ENCODE results near the gene SV2C. TPM values are rescaled to one million over a fixed set of nuclear protein-coding genes. Genes with fewer than 3 reads are reported as not detected.
"Not testable (repeated sequence)": the region's sequence is repeated elsewhere in the genome, so short reads cannot be mapped to it uniquely, and the experiment has no call there.

SV2C gene
- total RNA-seq, 1 experiment from 2014 or later, result not detected

DNA sequence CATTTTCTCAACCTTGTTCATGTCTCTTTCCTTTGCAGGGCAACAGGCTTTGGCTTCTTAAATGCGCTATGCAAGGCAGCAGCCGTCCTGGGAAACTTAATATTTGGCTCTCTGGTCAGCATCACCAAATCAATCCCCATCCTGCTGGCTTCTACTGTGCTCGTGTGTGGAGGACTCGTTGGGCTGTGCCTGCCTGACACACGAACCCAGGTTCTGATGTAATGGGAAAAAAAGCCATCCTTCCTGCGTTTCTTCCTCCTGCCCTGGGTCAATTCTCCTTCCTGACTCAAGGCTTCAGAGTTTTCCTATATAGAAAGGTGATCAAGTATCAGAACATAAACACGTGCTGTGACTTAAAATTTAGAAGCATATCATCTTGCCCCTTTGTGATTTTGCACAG is 242.1 kb downstream of the SV2C start:
- no peaks in the 10 kb centered on the region for H3K36me3 ChIP-seq
- no peak for DNase-seq
- no peak overlapping the region for H3K4me3 ChIP-seq
- H3K4me1 ChIP-seq, result no peaks in the 10 kb centered on the region
- H3K27ac ChIP-seq, result no peak overlapping the region
- H3K9me3 ChIP-seq (replicated peaks), result no peaks in the 10 kb centered on the region
- peaks cover 10% of the 10 kb centered on the region; the same call in 1 of the 2 replicates for H3K27me3 ChIP-seq

DNA sequence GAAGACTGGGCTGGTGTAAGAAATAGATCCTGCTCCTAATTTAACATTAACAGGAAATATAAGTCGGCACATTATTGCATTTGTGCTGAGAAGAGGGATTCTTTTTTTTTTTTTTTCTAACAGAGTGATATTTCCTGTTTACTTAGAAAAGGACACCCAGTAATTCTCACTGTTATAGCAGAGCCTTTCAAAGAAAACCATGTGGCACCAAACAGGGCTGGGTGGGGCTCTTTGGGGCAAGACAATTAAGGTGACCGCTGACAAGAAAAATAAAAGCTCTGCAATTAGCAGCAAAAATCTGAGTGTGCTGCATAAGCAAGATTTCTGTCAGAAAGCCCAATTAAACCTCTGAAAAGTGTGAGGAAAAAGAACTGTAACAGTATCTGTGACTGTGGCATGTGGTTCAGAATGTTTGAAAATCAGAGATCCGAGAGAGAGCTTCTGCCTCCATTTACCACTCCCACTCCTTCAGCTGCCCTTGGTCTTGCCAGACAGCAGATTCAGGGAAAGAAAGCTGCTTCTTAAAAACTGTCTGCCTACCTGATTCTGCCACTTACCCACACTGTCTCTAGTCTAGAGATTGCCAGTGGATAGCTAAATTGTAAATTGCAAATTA is 242.8 kb downstream of the SV2C start:
- no peak for DNase-seq
- Histone ChIP-seq H3K27ac (no peak overlapping the region), H3K36me3 (no peaks in the 10 kb centered on the region), H3K27me3 (peaks cover 10% of the 10 kb centered on the region; the same call in 1 of the 2 replicates), H3K4me1 (no peaks in the 10 kb centered on the region), H3K9me3 (replicated peaks) (no peaks in the 10 kb centered on the region), H3K4me3 (no peak overlapping the region)

DNA sequence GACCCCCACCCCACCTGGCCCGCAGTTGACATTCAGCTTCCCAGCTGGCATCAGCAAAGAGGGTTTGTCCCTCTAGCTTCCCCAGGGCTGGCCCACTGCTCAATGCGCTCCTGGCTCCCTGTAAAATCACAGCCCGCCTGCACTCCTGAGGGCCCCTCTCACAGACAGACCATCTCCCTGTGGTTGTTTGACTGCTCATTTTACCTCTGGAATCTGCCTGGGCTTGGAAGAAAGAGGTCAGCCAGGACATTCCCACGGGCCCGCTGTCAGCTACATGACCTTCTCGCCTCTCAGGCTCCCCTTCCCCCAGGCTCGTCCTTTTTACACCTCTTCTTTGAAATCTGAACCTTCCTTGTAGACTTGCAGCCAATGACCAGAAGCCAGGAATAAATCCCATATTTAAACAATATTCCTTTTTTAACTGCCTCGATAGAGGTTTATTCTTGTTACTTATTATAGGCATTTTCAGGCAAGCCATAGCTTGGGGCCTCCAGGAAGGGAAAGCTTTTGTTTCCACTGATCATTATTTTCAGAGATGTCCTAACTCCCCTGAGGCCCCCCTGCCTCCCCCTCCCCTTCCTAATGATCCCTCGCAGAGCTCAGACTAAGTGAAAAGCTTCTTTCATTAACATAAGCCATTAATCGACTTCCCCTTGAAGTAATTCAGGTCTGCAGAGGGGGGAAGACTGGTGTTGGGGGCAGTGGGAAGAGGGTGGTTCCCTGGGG is 243.6 kb downstream of the SV2C start:
- Histone ChIP-seq H3K27me3 (peaks cover 10% of the 10 kb centered on the region; the same call in 1 of the 2 replicates), H3K4me3 (no peak overlapping the region), H3K9me3 (replicated peaks) (no peaks in the 10 kb centered on the region), H3K27ac (no peak overlapping the region), H3K4me1 (no peaks in the 10 kb centered on the region), H3K36me3 (no peaks in the 10 kb centered on the region)
- DNase-seq, result no peak

DNA sequence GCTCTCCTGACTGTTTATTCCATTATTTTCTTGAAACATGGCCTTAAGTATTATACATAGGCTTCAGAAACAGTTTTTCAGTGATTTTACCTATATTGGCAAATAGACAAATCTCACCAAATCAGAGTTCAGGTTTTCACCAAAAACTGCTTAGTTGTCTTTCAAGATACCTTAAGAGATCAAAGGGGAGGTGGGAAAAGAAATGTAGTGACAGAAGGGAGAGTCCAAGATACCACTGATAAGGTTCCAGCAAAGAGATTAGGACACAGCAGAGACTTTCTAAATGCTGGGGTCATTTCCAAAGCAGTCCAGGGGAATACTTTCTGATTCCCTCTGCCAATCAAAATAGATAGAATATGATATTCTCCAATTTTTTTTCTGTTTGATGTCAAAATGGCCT is 246.2 kb downstream of the SV2C start:
- no peaks in the 10 kb centered on the region for H3K9me3 ChIP-seq (replicated peaks)
- no peak for DNase-seq
- H3K4me1 ChIP-seq, result no peaks in the 10 kb centered on the region
- H3K4me3 ChIP-seq, result no peak overlapping the region
- no peak overlapping the region for H3K27ac ChIP-seq
- H3K27me3 ChIP-seq, result peaks cover 13% of the 10 kb centered on the region; the same call in 1 of the 2 replicates
- H3K36me3 ChIP-seq, result no peaks in the 10 kb centered on the region

DNA sequence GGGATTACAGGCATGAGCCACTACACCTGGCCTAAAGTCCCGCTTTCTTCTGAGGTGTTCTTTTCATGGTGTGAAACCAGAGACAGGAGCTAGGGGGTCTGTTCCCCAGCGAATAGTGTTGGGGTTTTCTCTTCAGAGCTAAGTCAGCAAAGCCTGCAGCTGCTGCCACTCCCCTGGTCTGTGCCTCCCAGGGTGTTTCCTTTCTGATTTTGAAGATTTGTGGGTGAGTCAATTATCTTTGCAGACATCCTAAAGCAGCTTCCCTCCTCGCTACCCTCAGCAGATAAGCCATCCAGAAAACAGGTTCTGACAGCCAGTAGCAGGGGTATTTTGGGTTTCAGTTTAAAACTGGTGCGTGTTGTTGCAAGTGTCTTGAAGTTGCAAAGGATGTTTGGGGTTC is 247.9 kb downstream of the SV2C start:
- no peak overlapping the region for H3K4me3 ChIP-seq
- DNase-seq, result no peak
- H3K4me1 ChIP-seq, result no peaks in the 10 kb centered on the region
- H3K9me3 ChIP-seq (replicated peaks), result no peaks in the 10 kb centered on the region
- H3K27ac ChIP-seq, result no peak overlapping the region
- peaks cover 13% of the 10 kb centered on the region; the same call in 1 of the 2 replicates for H3K27me3 ChIP-seq
- no peaks in the 10 kb centered on the region for H3K36me3 ChIP-seq

DNA sequence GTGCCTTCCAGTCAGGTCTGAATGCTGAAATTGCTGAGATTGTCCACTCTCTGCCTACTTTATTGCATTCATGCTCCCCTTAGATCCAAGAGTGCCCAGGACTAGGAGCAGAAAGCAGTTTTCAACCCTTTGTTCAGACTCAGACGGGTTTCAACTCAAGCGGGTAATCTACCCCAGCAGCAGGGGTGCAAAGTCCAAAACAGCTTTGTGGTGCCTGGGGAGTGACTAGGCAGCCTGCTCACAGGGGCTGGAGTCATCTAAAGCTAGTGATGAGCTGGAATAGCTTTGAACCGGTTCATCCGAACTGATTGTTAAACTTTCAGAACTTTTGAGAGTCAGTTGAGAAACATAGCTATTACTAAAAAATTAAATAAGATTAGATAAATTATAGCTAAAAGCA is 248.9 kb downstream of the SV2C start:
- Histone ChIP-seq H3K27ac (no peak overlapping the region), H3K4me3 (no peak overlapping the region), H3K36me3 (no peaks in the 10 kb centered on the region), H3K9me3 (replicated peaks) (no peaks in the 10 kb centered on the region), H3K27me3 (peaks cover 9% of the 10 kb centered on the region; the same call in 1 of the 2 replicates), H3K4me1 (no peaks in the 10 kb centered on the region)
- DNase-seq, result no peak

DNA sequence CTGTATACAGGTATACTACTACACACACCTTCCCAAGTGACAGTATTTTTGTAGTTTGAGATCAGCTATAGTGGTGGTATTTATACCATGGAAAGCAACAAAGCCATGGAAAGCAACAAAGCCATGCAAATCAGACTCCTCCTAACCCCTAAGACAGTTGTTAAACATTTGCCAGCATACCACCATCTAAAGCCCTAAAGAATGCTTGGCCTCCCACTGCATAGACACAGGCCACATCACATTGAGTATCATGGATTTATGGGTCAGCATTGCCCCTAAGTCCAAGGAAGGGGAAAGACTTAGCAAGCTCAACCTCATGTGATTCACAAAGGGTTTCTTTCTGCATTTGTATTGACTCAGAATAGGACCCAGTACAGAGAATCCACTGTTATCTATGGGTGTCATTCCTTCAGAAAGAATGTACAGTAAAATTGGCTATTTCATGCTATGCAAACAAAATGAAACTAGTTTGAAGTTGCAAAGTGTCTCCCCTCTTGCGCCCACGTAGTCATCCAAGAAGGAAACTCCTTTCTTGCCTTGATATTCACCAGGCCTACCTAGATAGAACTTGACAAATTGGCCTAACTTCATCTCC is 249.5 kb downstream of the SV2C start:
- no peaks in the 10 kb centered on the region for H3K9me3 ChIP-seq (replicated peaks)
- no peak for DNase-seq
- H3K27ac ChIP-seq, result no peak overlapping the region
- H3K4me1 ChIP-seq, result no peaks in the 10 kb centered on the region
- no peaks in the 10 kb centered on the region for H3K36me3 ChIP-seq
- H3K27me3 ChIP-seq, result peaks cover 4% of the 10 kb centered on the region; the same call in 1 of the 2 replicates
- H3K4me3 ChIP-seq, result no peak overlapping the region

DNA sequence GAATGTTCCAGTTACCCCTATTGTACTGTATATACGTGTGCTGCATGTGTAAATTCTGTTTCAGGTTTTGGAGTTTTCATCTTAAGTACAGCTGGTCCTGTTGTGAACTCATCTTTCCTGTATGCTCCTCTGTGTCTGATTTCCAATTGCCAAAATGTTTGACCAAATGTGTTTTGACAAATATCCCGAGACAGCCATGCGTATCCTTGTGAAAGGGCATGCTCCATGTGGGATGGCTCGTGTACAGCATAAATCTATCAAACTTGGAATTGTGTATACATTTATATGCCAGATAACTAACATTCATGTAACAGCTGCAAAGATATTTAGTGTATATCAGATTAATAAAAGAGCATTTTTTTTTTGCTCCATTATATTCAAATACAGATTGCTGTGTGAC is 250.4 kb downstream of the SV2C start:
- no peak for DNase-seq
- Histone ChIP-seq H3K27me3 (0 out of 2 replicates have a peak, but pooled peaks cover 2% of the 10 kb centered on the region), H3K9me3 (replicated peaks) (no peaks in the 10 kb centered on the region), H3K4me3 (no peak overlapping the region), H3K27ac (no peak overlapping the region), H3K36me3 (no peaks in the 10 kb centered on the region), H3K4me1 (no peaks in the 10 kb centered on the region)

DNA sequence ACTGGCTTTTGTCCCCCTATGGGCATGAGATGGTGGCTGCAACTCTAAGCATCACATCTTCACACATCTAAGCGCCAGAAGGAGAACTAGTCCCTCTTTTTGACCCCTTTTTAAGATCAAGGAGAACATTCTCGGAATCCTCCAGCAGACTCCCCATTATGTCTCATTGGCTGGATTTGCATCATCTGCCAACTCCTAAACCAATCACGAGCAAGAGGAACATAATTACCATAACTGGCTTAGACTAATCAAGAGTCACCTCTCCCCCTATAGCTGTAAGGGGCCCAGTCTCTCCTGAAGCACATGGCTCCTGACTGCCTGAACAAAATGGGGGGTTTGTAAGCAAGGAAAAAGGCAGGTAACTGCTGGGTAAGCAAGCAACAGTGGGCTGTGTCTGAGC is 251.4 kb downstream of the SV2C start:
- Histone ChIP-seq H3K36me3 (no peaks in the 10 kb centered on the region), H3K27me3 (0 out of 2 replicates have a peak, but pooled peaks cover 2% of the 10 kb centered on the region), H3K9me3 (replicated peaks) (no peaks in the 10 kb centered on the region), H3K4me3 (no peak overlapping the region), H3K27ac (no peak overlapping the region), H3K4me1 (no peaks in the 10 kb centered on the region)
- no peak for DNase-seq

DNA sequence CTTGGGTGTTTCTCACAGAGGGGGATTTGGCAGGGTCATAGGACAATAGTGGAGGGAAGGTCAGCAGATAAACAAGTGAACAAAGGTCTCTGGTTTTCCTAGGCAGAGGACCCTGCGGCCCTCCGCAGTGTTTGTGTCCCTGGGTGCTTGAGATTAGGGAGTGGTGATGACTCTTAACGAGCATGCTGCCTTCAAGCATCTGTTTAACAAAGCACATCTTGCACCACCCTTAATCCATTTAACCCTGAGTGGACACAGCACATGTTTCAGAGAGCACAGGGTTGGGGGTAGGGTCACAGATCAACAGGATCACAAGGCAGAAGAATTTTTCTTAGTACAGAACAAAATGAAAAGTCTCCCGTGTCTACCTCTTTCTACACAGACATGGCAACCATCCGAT is 252.3 kb downstream of the SV2C start:
- not testable (repeated sequence) for H3K27ac ChIP-seq; H3K9me3 ChIP-seq (replicated peaks); H3K27me3 ChIP-seq; H3K4me3 ChIP-seq; H3K36me3 ChIP-seq; H3K4me1 ChIP-seq; DNase-seq

DNA sequence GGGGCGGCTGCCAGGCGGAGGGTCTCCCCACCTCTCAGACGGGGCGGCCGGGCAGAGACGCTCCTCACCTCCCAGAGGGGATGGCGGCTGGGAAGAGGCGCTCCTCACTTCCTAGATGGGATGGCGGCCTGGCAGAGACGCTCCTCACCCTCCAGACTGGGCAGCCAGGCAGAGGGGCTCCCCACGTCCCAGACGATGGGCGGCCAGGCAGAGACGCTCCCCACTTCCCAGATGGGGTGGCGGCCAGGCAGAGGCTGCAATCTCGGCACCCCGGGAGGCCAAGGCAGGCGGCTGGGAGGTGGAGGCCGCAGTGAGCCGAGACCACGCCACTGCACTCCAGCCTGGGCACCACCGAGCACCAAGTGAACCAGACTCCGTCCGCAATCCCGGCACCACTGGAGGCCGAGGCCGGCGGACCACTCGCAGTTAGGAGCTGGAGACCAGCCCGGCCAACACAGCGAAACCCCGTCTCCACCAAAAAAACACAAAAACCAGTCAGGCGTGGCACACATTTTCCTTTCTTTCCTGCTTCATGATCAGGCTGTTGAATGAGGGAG is 253.1 kb downstream of the SV2C start:
- H3K4me3 ChIP-seq; H3K9me3 ChIP-seq (replicated peaks); H3K36me3 ChIP-seq; H3K27me3 ChIP-seq; H3K27ac ChIP-seq; DNase-seq; H3K4me1 ChIP-seq: not testable (repeated sequence)

DNA sequence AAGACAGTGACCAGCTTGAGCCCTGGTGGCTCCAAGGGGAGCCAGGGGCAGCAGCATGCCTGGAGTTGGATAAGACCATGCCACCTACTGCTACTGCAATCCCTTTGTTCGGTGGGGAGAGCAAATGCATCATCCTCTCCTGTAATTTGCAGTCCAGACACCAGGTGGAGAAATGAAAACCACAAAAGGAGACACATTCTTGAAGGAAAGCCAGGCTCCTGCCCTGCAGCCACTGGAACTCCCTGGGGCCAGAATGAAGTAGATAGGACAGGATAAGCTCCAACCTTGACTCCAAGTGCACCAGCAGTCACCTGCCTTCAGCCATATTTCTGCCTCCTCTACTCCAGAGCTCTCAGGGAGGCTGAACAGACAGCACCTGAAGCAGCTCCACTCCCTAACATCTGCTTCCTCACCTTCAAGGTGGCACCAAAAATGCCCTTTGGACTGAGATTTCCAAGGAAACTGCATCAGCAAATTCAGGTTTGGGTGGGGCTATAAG is 254.8 kb downstream of the SV2C start:
- Histone ChIP-seq H3K36me3 (no peaks in the 10 kb centered on the region), H3K27me3 (0 out of 2 replicates have a peak, but pooled peaks cover 2% of the 10 kb centered on the region), H3K4me1 (no peaks in the 10 kb centered on the region), H3K9me3 (replicated peaks) (no peaks in the 10 kb centered on the region), H3K27ac (no peak overlapping the region), H3K4me3 (no peak overlapping the region)
- DNase-seq, result peak; percentile 5 to 22

DNA sequence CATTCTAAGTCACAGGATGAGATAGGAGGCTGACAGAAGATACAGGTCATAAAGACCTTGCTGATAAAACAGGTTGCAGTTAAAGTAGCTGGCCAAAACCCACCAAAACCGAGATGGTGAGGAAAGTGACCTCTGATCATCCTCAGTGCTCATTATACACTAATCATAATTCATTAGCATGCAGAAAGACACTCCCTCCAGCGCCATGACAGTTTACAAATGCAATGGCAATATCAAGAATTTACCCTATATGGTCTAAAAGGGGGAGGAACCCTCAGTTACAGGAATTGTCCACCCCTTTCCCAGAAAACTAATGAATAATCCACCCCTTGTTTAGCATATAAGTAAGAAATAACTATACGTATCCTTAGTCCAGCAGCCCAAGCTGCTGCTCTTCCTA is 256.7 kb downstream of the SV2C start:
- H3K9me3 ChIP-seq (replicated peaks), result no peaks in the 10 kb centered on the region
- H3K27ac ChIP-seq, result no peak overlapping the region
- no peaks in the 10 kb centered on the region for H3K27me3 ChIP-seq
- no peaks in the 10 kb centered on the region for H3K36me3 ChIP-seq
- H3K4me3 ChIP-seq, result no peak overlapping the region
- no peak for DNase-seq
- H3K4me1 ChIP-seq, result no peaks in the 10 kb centered on the region

DNA sequence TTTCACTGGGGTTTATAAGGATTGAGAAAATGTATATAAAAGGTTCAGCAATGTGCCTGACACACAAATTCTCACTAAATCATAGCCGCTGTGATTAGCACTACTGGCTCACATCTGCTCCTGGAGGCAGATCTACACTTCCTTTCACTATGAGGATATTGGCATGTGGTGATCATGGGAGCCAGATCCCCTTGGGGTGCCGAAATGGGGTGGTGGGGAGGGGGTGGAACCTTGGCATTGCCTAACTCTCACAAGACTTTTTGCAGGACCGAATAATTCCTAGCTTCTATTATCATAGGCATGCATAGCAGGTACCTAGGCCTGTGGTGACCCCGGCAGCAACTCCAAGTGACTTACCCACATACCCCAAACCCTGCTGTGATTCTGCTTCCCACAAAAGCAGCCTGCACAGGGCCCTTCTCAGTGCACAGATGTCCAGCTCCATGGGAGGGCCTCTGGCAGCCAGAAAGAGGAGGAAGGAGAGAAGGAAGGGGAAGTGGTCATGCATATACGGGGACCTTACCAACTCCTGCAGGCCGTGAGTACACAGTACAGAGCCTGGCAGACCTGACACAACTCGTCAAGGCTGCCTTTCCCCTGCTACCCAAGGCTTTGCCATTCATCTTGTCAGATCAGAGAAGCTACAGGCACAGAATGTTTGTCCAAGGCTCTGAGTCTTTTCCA is 258.6 kb downstream of the SV2C start:
- H3K27me3 ChIP-seq, result no peaks in the 10 kb centered on the region
- no peaks in the 10 kb centered on the region for H3K36me3 ChIP-seq
- no peak overlapping the region for H3K4me3 ChIP-seq
- H3K27ac ChIP-seq, result no peak overlapping the region
- no peaks in the 10 kb centered on the region for H3K9me3 ChIP-seq (replicated peaks)
- H3K4me1 ChIP-seq, result no peaks in the 10 kb centered on the region
- no peak for DNase-seq

All from SJCRH30 (cell line).